ENCODE data around the gene SDR39U1. TPM values are rescaled to one million over a fixed set of nuclear protein-coding genes. Genes with fewer than 3 reads are reported as not detected.

Gene SDR39U1
- total and polyA plus RNA-seq, 2 donors from 2014 or later: 62.3 to 97.8 TPM

- Histone ChIP-seq H3K9me3 (ENCODE audit: control insufficient read depth in 2 of 3, insufficient read depth in 1 of 3, low read length in 3 of 3) (no peaks in the 10 kb centered on the region), H3K4me3 (ENCODE audit: low read length in 3 of 3) (peak overlapping the region in 1 of 3 donors; percentile 98), H3K36me3 (ENCODE audit: control insufficient read depth in 2 of 3, insufficient read depth in 3 of 3, low read length in 3 of 3) (peaks cover 3 to 17% (median 16%) of the 10 kb centered on the region in 3 donors), H3K27me3 (ENCODE audit: control insufficient read depth, insufficient read depth, low read length) (no peaks in the 10 kb centered on the region), H3K4me1 (ENCODE audit: control insufficient read depth in 2 of 3, insufficient read depth in 2 of 3, low read depth in 1 of 3, low read length in 3 of 3) (peaks cover 0 to 27% (median 15%) of the 10 kb centered on the region in 3 donors), H3K9ac (ENCODE audit: low read length in 3 of 3) (peak overlapping the region in 1 of 3 donors; percentile 98), H3K27ac (ENCODE audit: low read depth in 2 of 2, low read length in 2 of 2) (peak overlapping the region in 1 of 2 donors; percentile 96)
- FAIRE-seq: no peak
- DNase-seq: peak; percentile 88 to 95 (median 92)
- peak; percentile 90 for TF ChIP-seq CTCF (IDR thresholded peaks at IDR 0.05; ENCODE audit: borderline replicate concordance, extremely low read depth, insufficient read depth)
- intact Hi-C loops (cut with DNase I): no loop called here
Measured at GRCh38 chr14:24431569-24432258, 10.9 kb downstream of the SDR39U1 start.

- H3K9ac ChIP-seq (ENCODE audit: low read length in 3 of 3): peak overlapping the region; percentile 74 to 98 (median 94)
- no peaks in the 10 kb centered on the region for H3K9me3 ChIP-seq (ENCODE audit: control insufficient read depth in 2 of 3, insufficient read depth in 1 of 3, low read length in 3 of 3)
- no peak for FAIRE-seq
- H3K27ac ChIP-seq (ENCODE audit: low read depth in 2 of 2, low read length in 2 of 2): peak overlapping the region; percentile 96 to 98
- peaks cover 0 to 28% (median 15%) of the 10 kb centered on the region in 3 donors for H3K4me1 ChIP-seq (ENCODE audit: control insufficient read depth in 2 of 3, insufficient read depth in 2 of 3, low read depth in 1 of 3, low read length in 3 of 3)
- peak overlapping the region; percentile 81 to 98 (median 96) for H3K4me3 ChIP-seq (ENCODE audit: low read length in 3 of 3)
- peak in 3 of 5 donors; percentile 60 to 78 (median 62) for DNase-seq
- H3K36me3 ChIP-seq (ENCODE audit: control insufficient read depth in 2 of 3, insufficient read depth in 3 of 3, low read length in 3 of 3): peaks cover 3 to 17% (median 13%) of the 10 kb centered on the region in 3 donors
- intact Hi-C loops (cut with DNase I): no loop called here
- no peak for TF ChIP-seq CTCF (IDR thresholded peaks at IDR 0.05; ENCODE audit: borderline replicate concordance, extremely low read depth, insufficient read depth)
- no peaks in the 10 kb centered on the region for H3K27me3 ChIP-seq (ENCODE audit: control insufficient read depth, insufficient read depth, low read length)
Measured at GRCh38 chr14:24430682-24431568, 11.7 kb downstream of the SDR39U1 start.

- intact Hi-C loops (cut with DNase I): no loop called here
- peak overlapping the region; percentile 96 to 98 for H3K27ac ChIP-seq (ENCODE audit: low read depth in 2 of 2, low read length in 2 of 2)
- H3K27me3 ChIP-seq (ENCODE audit: control insufficient read depth, insufficient read depth, low read length): no peaks in the 10 kb centered on the region
- FAIRE-seq (no peak), DNase-seq (peak; percentile 83 to 93 (median 91))
- H3K4me3 ChIP-seq (ENCODE audit: low read length in 3 of 3): peak overlapping the region; percentile 81 to 98 (median 96)
- peaks cover 0 to 30% (median 15%) of the 10 kb centered on the region in 3 donors for H3K4me1 ChIP-seq (ENCODE audit: control insufficient read depth in 2 of 3, insufficient read depth in 2 of 3, low read depth in 1 of 3, low read length in 3 of 3)
- H3K9ac ChIP-seq (ENCODE audit: low read length in 3 of 3): peak overlapping the region; percentile 74 to 98 (median 94)
- TF ChIP-seq CTCF (IDR thresholded peaks at IDR 0.05; ENCODE audit: borderline replicate concordance, extremely low read depth, insufficient read depth): no peak
- no peaks in the 10 kb centered on the region for H3K9me3 ChIP-seq (ENCODE audit: control insufficient read depth in 2 of 3, insufficient read depth in 1 of 3, low read length in 3 of 3)
- H3K36me3 ChIP-seq (ENCODE audit: control insufficient read depth in 2 of 3, insufficient read depth in 3 of 3, low read length in 3 of 3): peaks cover 3 to 17% (median 13%) of the 10 kb centered on the region in 3 donors
Measured at GRCh38 chr14:24430143-24430681, 12.4 kb downstream of the SDR39U1 start.

Data from kidney (tissue), 14 donors.